Bronchial epithelial cell (primary cell): ENCODE data around the gene FTO. TPM values are rescaled to one million over a fixed set of nuclear protein-coding genes. Genes with fewer than 3 reads are reported as not detected.

Experiments
- DNase-seq: peaks from one replicate; pipeline ENCODE4 v3.0.0-alpha.2; 2010; ENCODE audit warnings: low read depth
- FAIRE-seq: peaks from 2 replicates; lab custom pipeline; 2011; peaks lifted over from hg19 to GRCh38; lab: Jason Lieb, UNC
- H3K27me3 ChIP-seq: 2 replicates; pipeline ENCODE4 v1.5.1; 2011; ENCODE audit warnings: low read length; ENCODE audit not compliant: control insufficient read depth, insufficient read depth
- H3K36me3 ChIP-seq: 2 replicates; pipeline ENCODE4 v1.5.1; 2011; ENCODE audit warnings: low read length; ENCODE audit not compliant: control insufficient read depth, insufficient read depth
- H3K4me3 ChIP-seq: 2 replicates; pipeline ENCODE4 v1.5.1; 2011; ENCODE audit warnings: mild to moderate bottlenecking, low read depth, low read length, control low read depth
- CTCF ChIP-seq: IDR thresholded peaks from 2 replicates; pipeline ENCODE4 v1.5.1; 2011; ENCODE audit warnings: mild to moderate bottlenecking, moderate library complexity, low read length, control low read depth, inconsistent platforms; ENCODE audit not compliant: insufficient read depth, severe bottlenecking
- total RNA-seq: library from RNA; depleted of rRNA; stranded (reverse); fragments of >200 nt; gene quantifications from 2 replicates; pipeline ENCODE4 v1.2.1, GENCODE V29; 2014

The FTO gene
- total RNA-seq, 1 donor from 2014 or later = 41.6 TPM

GRCh38 chr16:53924331-53925106 lies 220.6 kb downstream of the FTO start:
- H3K4me3 ChIP-seq = no peak overlapping the region
- no peaks in the 10 kb centered on the region for H3K36me3 ChIP-seq
- no peak for DNase-seq
- no peaks in the 10 kb centered on the region for H3K27me3 ChIP-seq
- TF ChIP-seq CTCF = no peak
- no peak for FAIRE-seq

GRCh38 chr16:53925107-53925410 lies 221.1 kb downstream of the FTO start:
- FAIRE-seq (no peak), DNase-seq (no peak)
- Histone ChIP-seq H3K36me3 (no peaks in the 10 kb centered on the region), H3K4me3 (no peak overlapping the region), H3K27me3 (no peaks in the 10 kb centered on the region)
- TF ChIP-seq CTCF = no peak

- Histone ChIP-seq H3K27me3 (no peaks in the 10 kb centered on the region), H3K4me3 (no peak overlapping the region), H3K36me3 (no peaks in the 10 kb centered on the region)
- TF ChIP-seq CTCF = no peak
- DNase-seq (no peak), FAIRE-seq (no peak)
Measured at GRCh38 chr16:53925526-53925925, 221.6 kb downstream of the FTO start.

- no peak for DNase-seq
- no peak for FAIRE-seq
- TF ChIP-seq CTCF = no peak
- no peaks in the 10 kb centered on the region for H3K27me3 ChIP-seq
- no peak overlapping the region for H3K4me3 ChIP-seq
- H3K36me3 ChIP-seq = no peaks in the 10 kb centered on the region
Measured at GRCh38 chr16:53926209-53926608, 222.3 kb downstream of the FTO start.

- no peak overlapping the region for H3K4me3 ChIP-seq
- no peak for DNase-seq
- no peaks in the 10 kb centered on the region for H3K36me3 ChIP-seq
- TF ChIP-seq CTCF = no peak
- H3K27me3 ChIP-seq = no peaks in the 10 kb centered on the region
- FAIRE-seq = no peak
Measured at GRCh38 chr16:53932975-53933374, 229.0 kb downstream of the FTO start.

GRCh38 chr16:53933407-53933806 lies 229.5 kb downstream of the FTO start:
- Histone ChIP-seq H3K4me3 (no peak overlapping the region), H3K27me3 (no peaks in the 10 kb centered on the region), H3K36me3 (no peaks in the 10 kb centered on the region)
- DNase-seq = no peak
- no peak for FAIRE-seq
- TF ChIP-seq CTCF = no peak
